Breast epithelium (tissue), 3 donors: ENCODE data around the gene RFC2.

Experiments used
- POLR2A ChIP-seq: fragments of 450-650 bp; IDR thresholded peaks from one replicate; pipeline ENCODE4 v1.6.1; 2016; ENCODE audit warnings: antibody characterized with exemption, mild to moderate bottlenecking, moderate library complexity
- POLR2AphosphoS5 ChIP-seq, 3 donors: sonication (generic); formaldehyde crosslinking; IDR thresholded peaks; one replicate each; pipeline ENCODE4 v1.6.1; 2017; ENCODE audit warnings: antibody characterized with exemption in 3 of 3
- TF ChIP-seq, protein P1 (sequence below), 3 donors: fragments of 450-650 bp; IDR thresholded peaks; one replicate each; pipeline ENCODE4 v1.5.1; 2016 to 2017; ENCODE audit warnings: antibody characterized with exemption in 3 of 3, mild to moderate bottlenecking in 3 of 3, moderate library complexity in 3 of 3

DNA sequence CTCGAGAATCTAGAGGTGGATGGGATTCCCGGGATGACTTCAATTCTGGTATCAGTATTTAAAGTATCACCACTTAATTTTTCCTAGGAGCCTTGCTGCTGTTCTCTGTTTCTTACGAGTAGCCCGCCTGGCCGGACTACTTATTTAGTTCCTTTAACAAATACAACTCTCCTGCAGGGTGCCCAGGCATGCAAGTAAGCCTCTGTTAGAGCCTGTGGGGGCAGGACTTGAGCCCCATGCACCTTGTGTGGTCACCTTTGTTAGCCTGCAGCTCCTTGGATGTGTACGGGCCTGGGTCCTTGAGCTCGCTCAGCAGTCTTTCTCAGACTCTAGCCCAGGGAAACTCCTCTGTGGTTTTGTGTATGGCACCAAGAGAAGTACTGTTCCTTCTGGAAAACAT is 63.9 kb downstream of the RFC2 start:
- TF ChIP-seq POLR2A (no peak), POLR2AphosphoS5 (IDR thresholded peaks at IDR 0.05) (no peak)
- TF ChIP-seq, protein P1, sequence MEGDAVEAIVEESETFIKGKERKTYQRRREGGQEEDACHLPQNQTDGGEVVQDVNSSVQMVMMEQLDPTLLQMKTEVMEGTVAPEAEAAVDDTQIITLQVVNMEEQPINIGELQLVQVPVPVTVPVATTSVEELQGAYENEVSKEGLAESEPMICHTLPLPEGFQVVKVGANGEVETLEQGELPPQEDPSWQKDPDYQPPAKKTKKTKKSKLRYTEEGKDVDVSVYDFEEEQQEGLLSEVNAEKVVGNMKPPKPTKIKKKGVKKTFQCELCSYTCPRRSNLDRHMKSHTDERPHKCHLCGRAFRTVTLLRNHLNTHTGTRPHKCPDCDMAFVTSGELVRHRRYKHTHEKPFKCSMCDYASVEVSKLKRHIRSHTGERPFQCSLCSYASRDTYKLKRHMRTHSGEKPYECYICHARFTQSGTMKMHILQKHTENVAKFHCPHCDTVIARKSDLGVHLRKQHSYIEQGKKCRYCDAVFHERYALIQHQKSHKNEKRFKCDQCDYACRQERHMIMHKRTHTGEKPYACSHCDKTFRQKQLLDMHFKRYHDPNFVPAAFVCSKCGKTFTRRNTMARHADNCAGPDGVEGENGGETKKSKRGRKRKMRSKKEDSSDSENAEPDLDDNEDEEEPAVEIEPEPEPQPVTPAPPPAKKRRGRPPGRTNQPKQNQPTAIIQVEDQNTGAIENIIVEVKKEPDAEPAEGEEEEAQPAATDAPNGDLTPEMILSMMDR (IDR thresholded peaks at IDR 0.05): no peak
